ENCODE measurements around the gene WBP2. TPM values are rescaled to one million over a fixed set of nuclear protein-coding genes. Genes with fewer than 3 reads are reported as not detected.

Gene WBP2
- total RNA-seq, 2 donors from 2014 or later: 44.2 to 49.5 TPM

GRCh38 chr17:75845933-75846691, 9.0 kb downstream of the WBP2 start:
- peak in 3 of 4 donors; percentile 28 to 44 (median 37) for DNase-seq
- Histone ChIP-seq H3K27ac (peak overlapping the region; percentile 86 to 97 (median 94)), H3K4me3 (no peak overlapping the region), H3K4me1 (peaks cover 72% of the 10 kb centered on the region), H3K27me3 (no peaks in the 10 kb centered on the region), H3K9me3 (no peaks in the 10 kb centered on the region), H3K36me3 (replicated peaks in 1 of 2; ENCODE audit: insufficient read depth in 1 of 2, low read depth in 2 of 2) (peaks cover 0 to 13% of the 10 kb centered on the region in 2 donors)
- peak in 1 of 7 experiments; percentile 4 for TF ChIP-seq CTCF (IDR thresholded peaks at IDR 0.05)
- TF ChIP-seq POLR2A (IDR thresholded peaks at IDR 0.05): no peak
- intact Hi-C loops (cut with DNase I): no loop called here
- WGBS, 2 donors: 49 to 56% methylated on average over 21 to 22 of the region's 22 CpGs
- no peak for ATAC-seq

- intact Hi-C loops (cut with DNase I): no loop called here
- ATAC-seq: peak; percentile 83
- peak; percentile 89 to 100 (median 98) for TF ChIP-seq CTCF (IDR thresholded peaks at IDR 0.05)
- peak; percentile 36 to 73 (median 63) for TF ChIP-seq POLR2A (IDR thresholded peaks at IDR 0.05)
- Histone ChIP-seq H3K27ac (peak overlapping the region; percentile 86 to 97 (median 94)), H3K36me3 (replicated peaks in 1 of 2; ENCODE audit: insufficient read depth in 1 of 2, low read depth in 2 of 2) (peaks cover 0 to 6% of the 10 kb centered on the region in 2 donors), H3K4me1 (peaks cover 66% of the 10 kb centered on the region), H3K27me3 (no peaks in the 10 kb centered on the region), H3K9me3 (no peaks in the 10 kb centered on the region), H3K4me3 (no peak overlapping the region)
- WGBS, 2 donors: 5 to 7% methylated on average over 4 to 17 of the region's 21 CpGs
- DNase-seq: peak; percentile 96 to 98 (median 96)
Observed at GRCh38 chr17:75845058-75845711, 9.9 kb downstream of the WBP2 start.

GRCh38 chr17:75844530-75845057, 10.5 kb downstream of the WBP2 start:
- Histone ChIP-seq H3K27me3 (no peaks in the 10 kb centered on the region), H3K9me3 (no peaks in the 10 kb centered on the region), H3K4me3 (no peak overlapping the region), H3K27ac (peak overlapping the region; percentile 86 to 97 (median 94)), H3K4me1 (peaks cover 61% of the 10 kb centered on the region), H3K36me3 (replicated peaks in 1 of 2; ENCODE audit: insufficient read depth in 1 of 2, low read depth in 2 of 2) (peaks cover 0 to 3% of the 10 kb centered on the region in 2 donors)
- peak; percentile 84 to 95 (median 90) for DNase-seq
- intact Hi-C loops (cut with DNase I): no loop called here
- 28% methylated on average over 14 of the region's 14 CpGs; no CpG with 5 or more reads in 1 of the 2 donors for WGBS, 2 donors
- peak; percentile 68 for ATAC-seq
- TF ChIP-seq POLR2A (IDR thresholded peaks at IDR 0.05) (no peak), CTCF (IDR thresholded peaks at IDR 0.05) (no peak)

GRCh38 chr17:75843577-75844529, 11.3 kb downstream of the WBP2 start, which contains the start of gene UNC13D:
TSS of gene UNC13D (minus strand) at chr17:75844404. CDS start at chr17:75844337, 67 bp downstream.
- H3K9me3 ChIP-seq: no peaks in the 10 kb centered on the region
- no peak within 1 kb of the TSS for H3K4me3 ChIP-seq
- no peak for TF ChIP-seq POLR2A (IDR thresholded peaks at IDR 0.05)
- TF ChIP-seq CTCF (IDR thresholded peaks at IDR 0.05): no peak
- intact Hi-C loops (cut with DNase I): no loop called here
- peak; percentile 42 to 51 (median 46) for DNase-seq
- no peaks in the 10 kb centered on the region for H3K27me3 ChIP-seq
- WGBS, 2 donors: 54 to 78% methylated on average over 12 to 15 of the region's 35 CpGs
- ATAC-seq: no peak
- H3K36me3 ChIP-seq (replicated peaks in 1 of 2; ENCODE audit: insufficient read depth in 1 of 2, low read depth in 2 of 2): no peaks in the 10 kb centered on the region
- peaks cover 53% of the 10 kb centered on the region for H3K4me1 ChIP-seq
- H3K27ac ChIP-seq: peak within 1 kb of the TSS; percentile 86 to 97 (median 94)

Measured in body of pancreas (tissue), 4 donors.